ENCODE data around the gene RGS7.

DNA sequence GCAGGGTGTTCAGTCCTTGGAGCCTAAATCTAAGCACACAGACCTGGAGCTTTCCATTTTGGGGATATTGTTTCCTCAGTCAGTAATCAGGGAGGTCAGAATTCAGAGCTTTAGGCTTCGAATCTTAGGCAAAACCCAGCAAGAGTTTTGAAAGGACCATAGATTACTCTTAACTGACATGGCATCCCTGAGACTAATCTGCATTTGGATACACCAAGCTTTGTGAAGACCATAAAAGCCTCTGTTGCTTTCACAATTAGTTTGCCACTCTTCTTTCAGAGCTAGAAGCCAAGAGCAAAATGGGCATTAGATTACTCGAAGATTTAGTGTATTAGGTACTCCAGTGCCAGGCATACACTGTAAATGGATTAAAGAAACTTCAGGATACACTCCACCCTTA lies 613.3 kb downstream of the RGS7 start:
- TF ChIP-seq, protein P1, sequence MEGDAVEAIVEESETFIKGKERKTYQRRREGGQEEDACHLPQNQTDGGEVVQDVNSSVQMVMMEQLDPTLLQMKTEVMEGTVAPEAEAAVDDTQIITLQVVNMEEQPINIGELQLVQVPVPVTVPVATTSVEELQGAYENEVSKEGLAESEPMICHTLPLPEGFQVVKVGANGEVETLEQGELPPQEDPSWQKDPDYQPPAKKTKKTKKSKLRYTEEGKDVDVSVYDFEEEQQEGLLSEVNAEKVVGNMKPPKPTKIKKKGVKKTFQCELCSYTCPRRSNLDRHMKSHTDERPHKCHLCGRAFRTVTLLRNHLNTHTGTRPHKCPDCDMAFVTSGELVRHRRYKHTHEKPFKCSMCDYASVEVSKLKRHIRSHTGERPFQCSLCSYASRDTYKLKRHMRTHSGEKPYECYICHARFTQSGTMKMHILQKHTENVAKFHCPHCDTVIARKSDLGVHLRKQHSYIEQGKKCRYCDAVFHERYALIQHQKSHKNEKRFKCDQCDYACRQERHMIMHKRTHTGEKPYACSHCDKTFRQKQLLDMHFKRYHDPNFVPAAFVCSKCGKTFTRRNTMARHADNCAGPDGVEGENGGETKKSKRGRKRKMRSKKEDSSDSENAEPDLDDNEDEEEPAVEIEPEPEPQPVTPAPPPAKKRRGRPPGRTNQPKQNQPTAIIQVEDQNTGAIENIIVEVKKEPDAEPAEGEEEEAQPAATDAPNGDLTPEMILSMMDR (IDR thresholded peaks at IDR 0.05; ENCODE audit: poor library complexity): no peak
- TF ChIP-seq EZH2 (IDR thresholded peaks at IDR 0.05; ENCODE audit: borderline replicate concordance) (no peak), EZH2phosphoT487 (IDR thresholded peaks at IDR 0.05; ENCODE audit: low read depth, severe bottlenecking, unreplicated experiment) (no peak)

Data from hepatocyte (in vitro differentiated cells).